IMR-90 (cell line): Measurements from ENCODE around the gene NPY1R. TPM values are rescaled to one million over a fixed set of nuclear protein-coding genes. Genes with fewer than 3 reads are reported as not detected.

Source experiments
- ATAC-seq: fragments of 200-7000 bp; cut with Tn5 transposase; 2 replicates; pipeline ENCODE4 v1.9.1; 2020; ENCODE audit warnings: low read depth, mild to moderate bottlenecking, moderate library complexity
- BruUV-seq: library from RNA; stranded (reverse); fragments of 400-500 nt; replicated peaks from 2 replicates; lab custom pipeline; 2021; lab: Mats Ljungman, UMichigan
- CTCF ChIA-PET: fragments of 300-600 bp; formaldehyde crosslinking; extraction: SDS; loops from one replicate; lab custom pipeline; 2021; ENCODE audit warnings: antibody characterized with exemption; lab: Yijun Ruan, JAX
- POLR2A ChIA-PET: fragments of 300-600 bp; sonication (Branson Sonifier 250); formaldehyde crosslinking; loops from one replicate; lab custom pipeline; 2022; ENCODE audit warnings: antibody characterized with exemption; ENCODE audit not compliant: unreplicated experiment; lab: Charles Lee
- DNase-seq: peaks from one replicate; pipeline ENCODE4 v3.0.0; 2013
- H2AFZ ChIP-seq: replicated peaks from 2 replicates; pipeline ENCODE3; 2013; ENCODE audit warnings: low read length, mild to moderate bottlenecking; ENCODE audit not compliant: poor library complexity
- H2AK5ac ChIP-seq: 2 replicates; pipeline ENCODE4 v1.6.1; 2013; ENCODE audit warnings: low read depth, low read length, inconsistent platforms
- H2AK9ac ChIP-seq: replicated peaks from 2 replicates; pipeline ENCODE3; 2013; ENCODE audit warnings: mild to moderate bottlenecking, low read depth, low read length, moderate library complexity; ENCODE audit not compliant: poor library complexity
- H2BK120ac ChIP-seq: 2 replicates; pipeline ENCODE4 v1.6.1; 2013; ENCODE audit warnings: low read depth, low read length, inconsistent platforms
- H2BK15ac ChIP-seq: 3 replicates; pipeline ENCODE4 v1.6.1; 2013; ENCODE audit warnings: low read depth, low read length, inconsistent platforms
- H2BK20ac ChIP-seq: 2 replicates; pipeline ENCODE4 v1.6.1; 2013; ENCODE audit warnings: low read depth, mild to moderate bottlenecking, inconsistent platforms, low read length, moderate library complexity
- H2BK5ac ChIP-seq: 2 replicates; pipeline ENCODE4 v1.6.1; 2013; ENCODE audit warnings: mild to moderate bottlenecking, low read depth, low read length, inconsistent platforms; ENCODE audit not compliant: poor library complexity, severe bottlenecking
- H3K14ac ChIP-seq: replicated peaks from 2 replicates; pipeline ENCODE4 v1.6.1; 2013; ENCODE audit warnings: low read depth, low read length, inconsistent platforms
- H3K18ac ChIP-seq: 2 replicates; pipeline ENCODE4 v1.6.1; 2013; ENCODE audit warnings: low read depth, low read length, control low read depth
- H3K23ac ChIP-seq: 2 replicates; pipeline ENCODE4 v1.6.1; 2013; ENCODE audit warnings: low read depth, low read length, inconsistent platforms
- H3K27ac ChIP-seq: 2 replicates; pipeline ENCODE4 v1.5.1; 2013; ENCODE audit warnings: mild to moderate bottlenecking, control low read depth, low read length; ENCODE audit not compliant: insufficient read depth
- H3K27me3 ChIP-seq: 2 replicates; pipeline ENCODE4 v1.6.1; 2013; ENCODE audit warnings: low read length; ENCODE audit not compliant: control insufficient read depth, insufficient read depth
- H3K36me3 ChIP-seq: 2 replicates; pipeline ENCODE4 v1.6.1; 2013; ENCODE audit warnings: low read length, mixed read lengths; ENCODE audit not compliant: control insufficient read depth, insufficient read depth
- H3K4ac ChIP-seq: 2 replicates; pipeline ENCODE4 v1.6.1; 2013; ENCODE audit warnings: low read depth, low read length, inconsistent platforms
- H3K4me1 ChIP-seq: 2 replicates; pipeline ENCODE4 v1.6.1; 2013; ENCODE audit warnings: low read length, mixed read lengths; ENCODE audit not compliant: control insufficient read depth, insufficient read depth
- H3K4me2 ChIP-seq: 2 replicates; pipeline ENCODE4 v1.6.1; 2013; ENCODE audit warnings: low read depth, mild to moderate bottlenecking, control low read depth, low read length, moderate library complexity
- H3K4me3 ChIP-seq: 2 replicates; pipeline ENCODE4 v1.5.1; 2013; ENCODE audit warnings: low read depth, mild to moderate bottlenecking, control low read depth, low read length, moderate library complexity; ENCODE audit not compliant: insufficient read depth
- H3K56ac ChIP-seq: 2 replicates; pipeline ENCODE4 v1.6.1; 2013; ENCODE audit warnings: low read length, inconsistent platforms; ENCODE audit not compliant: insufficient read depth; ENCODE audit errors: extremely low read depth
- H3K79me1 ChIP-seq, 2 experiments: 2 replicates each; pipeline ENCODE4 v1.6.1; 2013; ENCODE audit warnings: low read length in 2 of 2, inconsistent platforms in 1 of 2, low read depth in 1 of 2
- H3K9ac ChIP-seq: 2 replicates; pipeline ENCODE4 v1.6.1; 2013; ENCODE audit warnings: low read depth, low read length, control low read depth
- H3K9me1 ChIP-seq: 2 replicates; pipeline ENCODE4 v1.6.1; 2013; ENCODE audit warnings: low read length, inconsistent platforms; ENCODE audit not compliant: insufficient read depth
- H3K9me3 ChIP-seq: 2 replicates; pipeline ENCODE4 v1.6.1; 2013; ENCODE audit warnings: low read length; ENCODE audit not compliant: control insufficient read depth, insufficient read depth
- H4K20me1 ChIP-seq: 2 replicates; pipeline ENCODE4 v1.6.1; 2013; ENCODE audit warnings: low read length, inconsistent platforms; ENCODE audit not compliant: insufficient read depth
- H4K5ac ChIP-seq: 2 replicates; pipeline ENCODE4 v1.6.1; 2013; ENCODE audit warnings: mild to moderate bottlenecking, low read depth, low read length, control low read depth
- H4K8ac ChIP-seq, 2 experiments: 2 replicates each; pipeline ENCODE4 v1.6.1; 2013; ENCODE audit warnings: low read depth in 2 of 2, low read length in 2 of 2, control low read depth in 1 of 2, inconsistent platforms in 1 of 2
- H4K91ac ChIP-seq: 2 replicates; pipeline ENCODE4 v1.6.1; 2013; ENCODE audit warnings: low read depth, low read length, inconsistent platforms; ENCODE audit not compliant: insufficient read depth
- BHLHE40 ChIP-seq: fragments of 150-350 bp; IDR thresholded peaks from 2 replicates; pipeline ENCODE4 v1.6.1; 2016; ENCODE audit warnings: mild to moderate bottlenecking, low read depth, low read length
- CEBPB ChIP-seq: IDR thresholded peaks from 2 replicates; pipeline ENCODE4 v1.6.1; 2012; ENCODE audit warnings: low read depth, low read length, improper control_type of control experiment
- CHD1 ChIP-seq: IDR thresholded peaks from 2 replicates; pipeline ENCODE4 v1.6.1; 2012; ENCODE audit warnings: low read depth, low read length, improper control_type of control experiment
- CTCF ChIP-seq: conservative IDR thresholded peaks from 2 replicates; pipeline ENCODE4 v1.5.1; 2012; ENCODE audit warnings: mild to moderate bottlenecking, low read depth, low read length, improper control_type of control experiment
- ELK1 ChIP-seq: fragments of 150-350 bp; IDR thresholded peaks from 2 replicates; pipeline ENCODE4 v1.6.1; 2016; ENCODE audit warnings: low read depth, mild to moderate bottlenecking, low read length, moderate library complexity, borderline replicate concordance
- FOS ChIP-seq: fragments of 150-350 bp; IDR thresholded peaks from 2 replicates; pipeline ENCODE4 v1.6.1; 2016; ENCODE audit warnings: low read depth, low read length
- MAFK ChIP-seq: IDR thresholded peaks from 2 replicates; pipeline ENCODE4 v1.6.1; 2012; ENCODE audit warnings: low read depth, low read length, improper control_type of control experiment
- POLR2A ChIP-seq: IDR thresholded peaks from 2 replicates; pipeline ENCODE4 v1.6.1; 2012; ENCODE audit warnings: mild to moderate bottlenecking, low read depth, low read length
- RAD21 ChIP-seq: IDR thresholded peaks from 2 replicates; pipeline ENCODE4 v1.6.1; 2012; ENCODE audit warnings: low read length, improper control_type of control experiment
- RCOR1 ChIP-seq: IDR thresholded peaks from 2 replicates; pipeline ENCODE4 v1.6.1; 2012; ENCODE audit warnings: mild to moderate bottlenecking, low read length, improper control_type of control experiment; ENCODE audit not compliant: insufficient replicate concordance
- SMC3 ChIP-seq: fragments of 150-350 bp; IDR thresholded peaks from 2 replicates; pipeline ENCODE4 v1.6.1; 2016; ENCODE audit warnings: low read depth, mild to moderate bottlenecking, antibody characterized with exemption, low read length, moderate library complexity
- USF2 ChIP-seq: fragments of 150-350 bp; IDR thresholded peaks from 2 replicates; pipeline ENCODE4 v1.6.1; 2017; ENCODE audit warnings: mild to moderate bottlenecking, antibody characterized with exemption, low read length, low read depth
- dilution Hi-C: fragments of 300-500 bp; cut with HindIII; formaldehyde crosslinking; loops from one replicate; pipeline ENCODE4 v1.14.3; 2018; ENCODE audit warnings: low sequenced_read_pairs; ENCODE audit not compliant: unreplicated experiment
- in situ Hi-C: fragments of 300-500 bp; cut with MboI; formaldehyde crosslinking; loops from 3 replicates; pipeline ENCODE4 v1.14.3; 2019; ENCODE audit warnings: low sequenced_read_pairs, inconsistent platforms, mixed read lengths
- intact Hi-C: fragments of 100-400 bp; cut with micrococcal nuclease; formaldehyde crosslinking; loops from 2 replicates; pipeline ENCODE4 v1.10.0; 2022
- polyA plus RNA-seq, 3 experiments: library from polyadenylated mRNA; depleted of rRNA; stranded (reverse); fragments of >200 nt; gene quantifications; 2 replicates each; pipeline ENCODE4 v1.2.3, GENCODE V29; 2012; ENCODE audit warnings: low replicate concordance in 1 of 3
- total RNA-seq: library from RNA; depleted of rRNA; stranded (reverse); fragments of >200 nt; gene quantifications from 2 replicates; pipeline ENCODE4 v1.2.3, GENCODE V29; 2012

The NPY1R gene
- total and polyA plus RNA-seq, 2 of the 4 experiments (the other 2 are of a cell fraction), result under 0.01 TPM; not detected in 1

- TF ChIP-seq SMC3, result no peak
- TF ChIP-seq CHD1, result no peak
- TF ChIP-seq ELK1, result no peak
- TF ChIP-seq USF2, result no peak
- no peak for TF ChIP-seq CTCF
- TF ChIP-seq RAD21, result no peak
- no peak for TF ChIP-seq POLR2A
- TF ChIP-seq MAFK, result no peak
- TF ChIP-seq FOS, result no peak
- no peak for TF ChIP-seq BHLHE40
- TF ChIP-seq RCOR1, result no peak
- TF ChIP-seq CEBPB, result no peak
- ATAC-seq, result no peak
- CTCF ChIA-PET, result interaction anchor here (0.7 kb wide), 1 partner anchor 197 kb away, joined by 3 read pairs; no protein-coding TSS in a partner anchor
- H4K91ac ChIP-seq, result no peak overlapping the region
- H3K9ac ChIP-seq, result no peak overlapping the region
- no peak overlapping the region for H3K23ac ChIP-seq
- H3K4me1 ChIP-seq, result no peaks in the 10 kb centered on the region
- H3K9me1 ChIP-seq, result no peaks in the 10 kb centered on the region
- H4K20me1 ChIP-seq, result no peaks in the 10 kb centered on the region
- no peaks in the 10 kb centered on the region for H3K27me3 ChIP-seq
- H4K8ac ChIP-seq, result no peak overlapping the region
- H3K4me2 ChIP-seq, result no peak overlapping the region
- no peak overlapping the region for H2AK5ac ChIP-seq
- no peak overlapping the region for H3K18ac ChIP-seq
- H3K56ac ChIP-seq, result no peak overlapping the region
- dilution Hi-C loops (no loop called here), intact Hi-C loops (no loop called here), in situ Hi-C loops (no loop called here)
- no peak overlapping the region for H3K4me3 ChIP-seq
- H2BK20ac ChIP-seq, result no peak overlapping the region
- no peak overlapping the region for H3K4ac ChIP-seq
- POLR2A ChIA-PET, result no interaction called here
- H2BK15ac ChIP-seq, result no peak overlapping the region
- BruUV-seq, result no TSS peak
- H4K5ac ChIP-seq, result no peak overlapping the region
- no peak overlapping the region for H3K14ac ChIP-seq
- no peaks in the 10 kb centered on the region for H3K36me3 ChIP-seq
- no peak overlapping the region for H2AFZ ChIP-seq
- no peaks in the 10 kb centered on the region for H3K79me1 ChIP-seq
- H3K9me3 ChIP-seq, result no peaks in the 10 kb centered on the region
- DNase-seq, result no peak
- no peak overlapping the region for H3K27ac ChIP-seq
- H2BK120ac ChIP-seq, result no peak overlapping the region
- no peak overlapping the region for H2AK9ac ChIP-seq
- H2BK5ac ChIP-seq, result no peak overlapping the region
These were observed 46.3 kb upstream of the NPY1R start for GRCh38 chr4:163378661-163379060.
